ENCODE data around the gene AQP12A.
"Not testable (repeated sequence)": the region's sequence is repeated elsewhere in the genome, so short reads cannot be mapped to it uniquely, and the experiment has no call there.

AQP12A gene

DNA sequence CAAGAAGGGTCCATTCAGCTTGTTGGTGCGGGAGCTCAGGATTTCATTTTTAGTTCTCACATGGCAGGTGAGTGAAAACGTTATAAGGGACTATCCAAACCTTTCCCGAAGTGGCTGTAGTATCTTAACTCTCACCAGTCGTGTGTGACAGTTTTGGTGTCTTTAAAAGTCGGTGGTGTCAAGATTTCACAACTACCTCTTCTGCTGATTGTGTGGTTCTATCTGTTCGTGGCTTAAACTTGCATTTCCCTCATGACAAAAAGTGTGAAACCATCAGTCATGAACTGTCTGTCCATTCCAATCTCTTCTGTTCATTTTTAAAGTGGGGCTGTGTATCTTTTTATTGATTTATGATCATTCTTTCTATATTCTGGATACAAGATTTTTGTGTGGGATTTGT, 5.2 kb upstream of the AQP12A start:
- DNase-seq (ENCODE audit: low read depth in 1 of 2, low spot score in 1 of 2): no peak
- no peak for TF ChIP-seq JUND (IDR thresholded peaks at IDR 0.05; ENCODE audit: low read depth)
- in situ Hi-C loops (cut with HindIII; ENCODE audit: low pct_unique_long_range_greater_than_20kb, low sequenced_read_pairs): no loop called here

DNA sequence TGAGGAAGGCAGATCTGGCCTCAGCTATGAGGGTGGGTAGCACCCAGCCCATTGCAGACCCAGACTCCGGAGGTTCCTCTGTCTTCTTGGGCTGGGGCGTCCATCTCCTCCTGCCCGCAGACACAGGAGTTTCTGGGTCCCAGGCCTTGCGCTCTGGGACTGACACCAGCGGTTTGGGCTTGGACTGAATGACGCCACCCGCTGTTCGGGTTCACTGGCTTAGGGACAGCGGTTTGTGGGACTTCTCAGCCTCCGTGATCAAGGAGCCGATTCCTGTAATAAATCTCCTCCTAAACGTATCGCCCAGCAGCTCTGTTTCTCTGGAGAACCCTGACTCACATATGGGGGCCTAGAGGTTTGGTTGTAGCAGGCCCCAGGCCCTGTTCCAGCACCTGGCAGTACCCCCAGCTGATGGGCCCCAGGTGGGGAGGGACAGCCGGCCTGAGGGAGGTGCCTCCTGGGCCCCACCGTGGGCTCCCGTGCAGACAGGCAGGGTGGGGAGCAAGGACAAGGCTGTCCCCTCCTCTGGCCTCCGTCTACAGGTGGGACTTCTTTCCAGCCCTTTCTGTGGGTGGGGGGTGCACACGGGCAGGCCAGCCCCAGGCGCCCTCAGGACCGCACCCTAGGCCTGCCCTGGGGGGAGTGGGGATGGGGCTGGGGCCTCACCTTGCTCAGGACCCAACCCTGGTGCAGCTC, 4.5 kb upstream of the AQP12A start:
- no peak for DNase-seq (ENCODE audit: low read depth in 1 of 2, low spot score in 1 of 2)
- TF ChIP-seq JUND (IDR thresholded peaks at IDR 0.05; ENCODE audit: low read depth): no peak
- in situ Hi-C loops (cut with HindIII; ENCODE audit: low pct_unique_long_range_greater_than_20kb, low sequenced_read_pairs): no loop called here

DNA sequence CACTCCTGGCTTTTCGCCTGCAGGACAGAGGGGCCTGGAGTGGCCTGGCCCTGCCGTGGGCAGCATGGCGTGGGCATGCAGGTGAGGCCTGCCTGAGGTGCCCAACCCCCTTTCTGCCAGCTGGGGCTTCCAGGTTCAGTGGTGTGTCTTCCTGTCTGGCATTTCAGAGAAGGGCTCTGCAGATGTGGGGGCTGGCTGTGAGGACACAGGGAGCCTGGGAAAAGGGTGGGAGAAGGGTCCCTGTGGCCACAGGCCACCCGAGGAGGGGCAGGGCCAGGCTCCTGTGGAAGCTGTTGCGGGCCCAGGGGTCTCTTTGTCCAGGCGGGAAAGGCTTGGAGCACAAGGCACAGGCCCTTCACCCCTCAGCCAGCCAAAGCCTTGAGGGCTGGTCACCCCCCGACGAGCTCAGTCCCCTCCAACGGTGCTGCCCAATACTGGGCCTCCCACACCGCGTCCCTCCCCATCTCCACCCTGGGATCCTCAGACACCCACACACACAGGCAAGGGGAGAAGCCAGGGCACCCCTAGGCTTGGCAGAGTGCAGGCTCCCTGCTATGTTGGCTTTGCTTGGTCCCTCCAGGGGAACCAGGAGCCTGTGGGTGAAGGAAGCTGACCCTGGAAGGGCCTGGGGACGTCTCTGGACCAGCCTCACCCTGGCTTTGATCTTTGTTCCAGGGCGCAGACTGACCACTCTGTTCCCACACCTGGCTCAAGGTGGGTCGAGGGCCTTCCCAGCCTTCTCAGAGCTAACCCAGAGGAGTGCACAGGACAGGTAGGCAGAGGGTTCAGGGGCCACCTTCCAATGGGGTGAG, 3.7 kb upstream of the AQP12A start:
- in situ Hi-C loops (cut with HindIII; ENCODE audit: low pct_unique_long_range_greater_than_20kb, low sequenced_read_pairs): no loop called here
- no peak for TF ChIP-seq JUND (IDR thresholded peaks at IDR 0.05; ENCODE audit: low read depth)
- DNase-seq (ENCODE audit: low read depth in 1 of 2, low spot score in 1 of 2): no peak

GRCh38 chr2:240688553-240688919, 3.1 kb upstream of the AQP12A start:
- no peak for DNase-seq (ENCODE audit: low read depth in 1 of 2, low spot score in 1 of 2)
- no peak for TF ChIP-seq JUND (IDR thresholded peaks at IDR 0.05; ENCODE audit: low read depth)
- in situ Hi-C loops (cut with HindIII; ENCODE audit: low pct_unique_long_range_greater_than_20kb, low sequenced_read_pairs): no loop called here

- no peak for TF ChIP-seq JUND (IDR thresholded peaks at IDR 0.05; ENCODE audit: low read depth)
- in situ Hi-C loops (cut with HindIII; ENCODE audit: low pct_unique_long_range_greater_than_20kb, low sequenced_read_pairs): no loop called here
- DNase-seq (ENCODE audit: low read depth in 1 of 2, low spot score in 1 of 2): no peak
These were observed 1.7 kb upstream of the AQP12A start for GRCh38 chr2:240689975-240690374.

DNA sequence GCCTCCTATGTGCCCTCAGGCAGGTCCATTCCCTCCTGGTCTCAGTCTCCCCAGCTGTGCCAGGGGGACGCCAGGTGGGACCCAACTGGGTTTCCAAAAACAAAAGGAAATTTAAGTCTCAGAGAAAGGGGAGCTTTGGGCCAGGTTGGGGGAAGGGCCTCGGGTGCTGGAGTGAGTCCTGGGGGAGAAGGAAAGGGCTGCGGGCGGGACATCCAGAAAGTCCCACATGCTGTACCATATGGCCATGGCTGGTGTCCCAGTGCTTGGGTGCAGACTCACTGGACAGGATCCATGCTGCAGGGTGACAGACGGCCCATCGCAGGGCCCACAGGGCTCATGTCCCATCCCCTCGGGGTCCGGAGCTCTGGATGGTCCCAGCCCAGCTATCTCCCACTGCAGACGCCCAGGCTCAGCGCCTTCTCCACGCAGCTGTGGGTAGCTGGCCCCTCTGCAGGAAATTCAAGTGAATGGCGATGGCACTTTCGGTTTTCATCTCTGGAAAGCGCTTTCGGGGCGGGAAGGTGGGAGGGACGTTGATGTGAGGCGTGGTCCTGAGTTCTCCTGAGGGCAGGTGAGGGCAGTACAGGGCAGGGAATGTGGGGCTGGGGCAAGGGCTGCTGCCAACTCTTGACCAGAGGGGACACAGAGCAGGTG, 1.1 kb upstream of the AQP12A start:
- in situ Hi-C loops (cut with HindIII; ENCODE audit: low pct_unique_long_range_greater_than_20kb, low sequenced_read_pairs); DNase-seq (ENCODE audit: low read depth in 1 of 2, low spot score in 1 of 2): not testable (repeated sequence)

- DNase-seq (ENCODE audit: low read depth in 1 of 2, low spot score in 1 of 2); in situ Hi-C loops (cut with HindIII; ENCODE audit: low pct_unique_long_range_greater_than_20kb, low sequenced_read_pairs): not testable (repeated sequence)
These were observed 615 bp upstream of the AQP12A start for GRCh38 chr2:240691075-240691427.

- in situ Hi-C loops (cut with HindIII; ENCODE audit: low pct_unique_long_range_greater_than_20kb, low sequenced_read_pairs); DNase-seq (ENCODE audit: low read depth in 1 of 2, low spot score in 1 of 2): not testable (repeated sequence)
These were observed 1.2 kb downstream of the AQP12A start for GRCh38 chr2:240692583-240693561.

- in situ Hi-C loops (cut with HindIII; ENCODE audit: low pct_unique_long_range_greater_than_20kb, low sequenced_read_pairs); DNase-seq (ENCODE audit: low read depth in 1 of 2, low spot score in 1 of 2): not testable (repeated sequence)
These were observed 2.6 kb downstream of the AQP12A start for GRCh38 chr2:240694304-240694703.

DNA sequence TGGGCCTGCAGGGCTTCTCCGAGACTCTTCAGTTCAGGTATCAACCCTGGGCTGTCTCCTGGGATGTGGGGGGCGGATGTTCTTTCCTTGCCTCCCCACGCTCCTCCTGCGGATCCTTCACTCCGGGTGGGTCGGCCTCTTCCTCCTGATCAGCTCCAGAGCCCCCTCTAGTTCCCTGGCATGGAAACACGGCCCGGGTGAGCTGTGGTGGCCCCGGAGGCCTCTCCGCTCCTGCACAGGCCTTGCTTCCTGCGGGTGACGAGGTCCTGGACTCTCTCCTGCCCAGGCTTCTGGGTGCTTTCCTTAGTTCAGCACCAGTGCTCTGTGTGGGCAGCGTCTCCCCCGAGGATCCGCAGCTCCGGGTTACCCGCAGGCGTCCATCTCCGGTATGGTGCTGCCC, 3.9 kb downstream of the AQP12A start:
- DNase-seq (ENCODE audit: low read depth in 1 of 2, low spot score in 1 of 2); in situ Hi-C loops (cut with HindIII; ENCODE audit: low pct_unique_long_range_greater_than_20kb, low sequenced_read_pairs): not testable (repeated sequence)

DNA sequence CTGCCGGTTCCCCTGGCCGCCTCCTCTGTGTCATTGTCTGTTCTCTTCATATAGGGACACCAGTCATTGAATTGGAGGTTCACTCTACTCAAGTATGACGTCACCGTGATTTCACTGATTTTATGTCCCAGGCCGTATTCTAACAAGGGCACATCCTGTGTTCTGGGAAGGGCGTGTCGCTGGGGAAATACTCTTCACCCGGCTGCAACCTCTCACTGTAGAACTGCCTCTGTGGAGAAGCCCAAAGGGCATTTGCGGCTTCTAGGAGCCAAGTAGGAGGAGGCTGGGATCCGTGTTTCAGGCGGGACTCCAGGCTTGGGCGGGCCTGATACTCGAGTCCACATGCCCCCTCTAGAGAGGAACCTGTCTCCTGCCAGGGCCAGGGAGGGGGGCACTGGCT, 4.8 kb downstream of the AQP12A start:
- DNase-seq (ENCODE audit: low read depth in 1 of 2, low spot score in 1 of 2); in situ Hi-C loops (cut with HindIII; ENCODE audit: low pct_unique_long_range_greater_than_20kb, low sequenced_read_pairs): not testable (repeated sequence)

DNA sequence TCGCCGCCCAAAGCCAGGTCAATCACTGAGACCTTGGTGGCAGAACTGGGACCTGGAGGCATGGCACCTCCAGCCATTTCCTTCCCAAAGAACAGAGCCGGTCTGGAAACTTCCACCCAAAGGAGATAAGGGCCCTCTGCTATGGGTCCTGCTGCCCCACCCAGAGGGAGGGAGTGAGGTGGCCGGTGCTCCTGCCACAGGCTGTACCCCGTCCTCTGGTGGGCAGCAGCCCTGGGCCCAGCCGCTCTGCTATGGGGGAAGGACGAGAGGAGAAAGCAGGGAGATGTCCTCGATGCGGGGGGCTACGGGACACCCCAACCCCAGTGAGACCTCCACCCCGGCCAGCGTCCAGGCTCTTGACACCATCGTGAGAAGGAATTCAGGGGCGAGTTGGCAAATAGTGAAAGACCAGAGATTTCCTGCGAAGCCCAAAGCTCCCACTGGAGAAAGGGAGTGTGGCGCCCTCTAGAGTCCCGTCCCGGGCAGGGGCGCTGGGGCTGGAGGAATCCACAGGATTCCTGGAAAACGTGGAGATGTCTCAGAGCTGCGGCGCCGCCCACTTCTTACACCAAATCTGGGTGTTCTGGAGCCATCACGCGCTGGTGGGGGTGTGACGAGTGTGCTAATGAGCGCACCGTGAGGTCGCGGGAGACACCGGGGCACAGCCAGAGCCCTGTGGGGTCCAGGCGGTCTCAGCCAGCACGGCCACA, 7.3 kb downstream of the AQP12A start:
- DNase-seq (ENCODE audit: low read depth in 1 of 2, low spot score in 1 of 2): not testable (repeated sequence)

DNA sequence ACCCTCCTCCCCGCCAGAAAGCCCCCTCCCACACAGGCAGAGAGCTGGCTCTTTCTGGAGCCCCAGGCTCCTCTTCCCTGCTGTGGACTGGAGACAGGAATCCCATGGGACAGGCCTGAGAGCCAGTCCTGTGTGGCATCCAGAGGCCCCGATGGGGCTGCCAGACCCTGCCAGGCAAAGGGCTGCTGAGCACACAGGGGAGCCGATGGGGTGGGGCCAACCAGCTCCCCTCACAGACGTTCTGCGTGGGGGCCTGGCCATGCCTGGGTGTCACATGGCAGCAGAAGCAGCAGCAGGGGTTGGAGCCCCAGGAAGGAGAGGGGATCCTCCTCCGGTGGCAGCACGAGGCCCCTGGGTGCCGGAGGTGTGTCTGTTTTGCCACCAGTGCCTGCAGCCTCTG, 8.2 kb downstream of the AQP12A start:
- in situ Hi-C loops (cut with HindIII; ENCODE audit: low pct_unique_long_range_greater_than_20kb, low sequenced_read_pairs); DNase-seq (ENCODE audit: low read depth in 1 of 2, low spot score in 1 of 2): not testable (repeated sequence)

More for the DNA sequence above, 7.3 kb downstream of the AQP12A start:
- in situ Hi-C loops (cut with HindIII; ENCODE audit: low pct_unique_long_range_greater_than_20kb, low sequenced_read_pairs): not testable (repeated sequence)

GRCh38 chr2:240700616-240701015, 8.9 kb downstream of the AQP12A start:
- DNase-seq (ENCODE audit: low read depth in 1 of 2, low spot score in 1 of 2); in situ Hi-C loops (cut with HindIII; ENCODE audit: low pct_unique_long_range_greater_than_20kb, low sequenced_read_pairs): not testable (repeated sequence)
